Non-pigmented ciliary epithelial cell (primary cell): ENCODE results near the gene VNN1.
"Not testable (repeated sequence)": the region's sequence is repeated elsewhere in the genome, so short reads cannot be mapped to it uniquely, and the experiment has no call there.

ENCODE experiments used
- DNase-seq: peaks from one replicate; pipeline ENCODE4 v3.0.0-alpha.2; 2010; ENCODE audit warnings: low read depth

Gene VNN1

DNA sequence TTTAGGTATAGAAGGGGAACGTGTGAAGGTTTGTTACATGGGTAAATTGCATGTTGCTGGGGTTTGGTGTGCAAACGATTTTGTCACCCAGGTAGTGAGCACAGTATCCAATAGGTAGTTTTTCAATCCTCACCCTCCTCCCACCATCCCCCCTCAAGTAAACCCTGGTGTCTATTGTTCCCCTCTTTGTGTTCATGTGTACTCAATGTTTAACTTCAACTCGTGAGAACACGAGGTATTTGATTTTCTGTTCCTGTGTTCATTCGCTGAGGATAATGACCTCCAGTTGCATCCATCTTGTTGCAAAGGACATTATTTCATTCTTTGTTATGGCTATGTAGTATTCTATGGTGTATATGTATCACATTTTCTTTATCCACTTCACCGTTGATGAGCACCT, 11.6 kb upstream of the VNN1 start:
- DNase-seq: no peak

DNA sequence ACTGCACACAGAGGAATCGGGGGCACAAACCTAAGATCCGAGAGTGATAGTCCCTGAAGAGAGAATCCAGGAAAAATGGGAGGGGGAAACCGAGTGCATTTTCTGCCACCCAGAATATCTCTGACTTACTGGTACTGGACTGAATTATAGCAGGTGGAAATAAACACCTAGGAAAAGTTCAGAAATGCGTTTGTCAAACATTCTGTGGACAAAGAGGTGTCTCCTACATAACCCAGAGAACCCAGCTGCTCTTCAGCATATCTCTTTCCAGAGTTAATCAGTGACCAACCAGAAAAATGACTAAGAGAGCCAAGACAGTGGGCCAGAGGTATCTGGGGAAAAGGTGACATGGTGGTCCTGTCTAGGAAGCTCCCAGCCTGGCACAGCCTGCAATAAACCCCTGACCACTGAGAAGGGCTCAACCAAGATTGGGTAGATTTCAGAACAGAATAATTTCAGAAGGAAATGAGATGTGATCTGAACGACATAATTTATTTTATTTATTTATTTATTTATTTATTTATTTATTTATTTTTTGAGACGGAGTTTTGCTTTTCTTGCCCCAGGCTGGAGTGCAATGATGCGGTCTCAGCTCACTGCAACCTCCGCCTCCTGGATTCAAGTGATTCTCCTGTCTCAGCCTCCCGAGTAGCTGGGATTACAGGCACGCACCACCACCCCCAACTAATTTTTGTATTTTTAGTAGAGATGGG, 6.0 kb upstream of the VNN1 start:
- no peak for DNase-seq

DNA sequence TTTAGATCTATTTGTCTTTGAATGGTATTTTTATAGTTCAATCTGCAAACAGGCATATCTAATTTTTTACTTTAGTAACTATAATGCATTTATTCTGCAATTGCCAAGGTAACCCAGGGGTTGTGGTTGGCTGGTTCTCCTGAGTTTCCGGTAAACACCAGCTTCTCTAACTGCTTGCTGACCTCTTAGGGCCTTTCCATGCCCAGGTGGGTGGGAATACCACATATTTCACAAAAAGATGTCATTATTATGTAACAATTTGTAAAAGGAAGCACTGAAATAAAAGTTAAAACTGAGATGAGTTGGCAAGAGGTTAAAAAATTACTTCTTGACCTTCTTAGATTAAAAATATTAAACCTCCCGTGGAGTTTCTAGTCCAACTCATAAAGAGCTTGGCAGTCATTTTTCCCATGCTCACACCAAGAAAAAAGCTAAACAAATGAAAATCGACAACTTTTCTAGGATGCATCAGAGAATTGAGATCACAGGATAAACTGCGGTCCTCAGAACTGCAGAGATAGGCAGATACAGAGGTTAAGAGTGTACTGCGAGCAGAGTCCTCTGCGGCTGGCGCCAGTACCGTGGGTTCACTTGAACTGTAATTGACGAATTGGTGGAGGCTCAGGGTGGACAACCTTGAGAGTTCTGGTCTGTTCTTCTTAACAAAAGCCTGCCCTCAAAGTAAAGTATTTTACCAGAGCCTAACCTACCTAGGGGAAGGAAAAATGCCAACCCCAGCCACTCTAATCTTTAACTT, 2.2 kb upstream of the VNN1 start:
- DNase-seq: no peak

DNA sequence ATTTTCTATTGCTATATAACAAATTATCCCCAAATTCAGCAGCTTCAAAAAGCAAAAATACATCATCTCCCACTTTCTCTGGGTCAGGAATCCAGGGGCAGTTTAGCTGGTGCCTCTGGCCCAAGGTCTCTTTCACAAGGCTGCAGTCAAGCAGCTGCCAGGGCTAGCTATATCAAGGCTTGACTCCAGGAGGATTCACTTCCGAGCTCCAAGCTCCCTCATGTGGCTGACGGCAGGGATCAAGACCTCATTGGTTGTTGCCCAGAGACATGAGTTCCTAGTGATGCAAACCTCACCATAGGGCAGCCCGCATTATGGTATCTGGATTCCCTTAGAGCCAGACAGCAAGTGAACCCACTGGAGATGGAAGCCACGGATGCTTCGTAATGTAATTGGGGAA, 1.3 kb upstream of the VNN1 start:
- DNase-seq: peak; percentile 41

DNA sequence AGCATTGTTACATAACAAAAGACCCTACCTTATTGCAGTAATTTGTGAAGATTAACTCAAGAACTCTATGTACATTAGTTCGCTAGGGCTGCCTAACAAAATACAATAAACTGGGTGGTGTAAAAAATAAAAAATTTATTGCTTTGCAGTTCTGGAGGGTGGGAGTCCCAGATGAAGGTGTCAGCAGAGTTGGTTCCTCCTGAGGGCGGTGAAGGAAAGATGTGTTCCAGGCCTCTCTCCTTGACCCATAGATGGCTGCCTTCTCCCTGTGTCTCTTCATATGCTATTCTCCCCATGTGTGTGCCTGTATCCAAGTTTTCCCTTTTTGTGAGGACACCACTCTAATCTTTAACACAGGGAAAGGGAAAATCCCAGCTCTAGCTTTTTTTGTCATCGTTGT, 305 bp upstream of the VNN1 start:
- DNase-seq: no peak

DNA sequence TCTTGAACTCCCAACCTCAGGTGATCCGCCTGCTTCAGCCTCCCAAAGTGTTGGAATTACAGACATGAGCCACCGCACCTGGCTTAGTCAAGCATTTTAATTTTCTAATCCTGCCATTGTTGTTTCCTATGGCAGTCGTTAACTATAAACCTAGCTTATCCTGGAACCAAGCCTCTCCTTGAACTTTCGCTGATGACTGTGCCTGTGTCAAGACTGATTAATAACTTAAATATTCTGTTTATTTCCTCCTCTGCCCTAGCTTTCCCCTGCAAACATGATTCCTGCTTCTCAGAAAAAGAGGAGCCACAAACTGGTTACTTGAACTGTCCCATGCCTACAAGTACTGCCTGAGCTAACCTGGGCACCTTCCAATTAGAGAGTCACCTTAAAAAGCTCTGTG, 1.5 kb downstream of the VNN1 start:
- DNase-seq: no peak

DNA sequence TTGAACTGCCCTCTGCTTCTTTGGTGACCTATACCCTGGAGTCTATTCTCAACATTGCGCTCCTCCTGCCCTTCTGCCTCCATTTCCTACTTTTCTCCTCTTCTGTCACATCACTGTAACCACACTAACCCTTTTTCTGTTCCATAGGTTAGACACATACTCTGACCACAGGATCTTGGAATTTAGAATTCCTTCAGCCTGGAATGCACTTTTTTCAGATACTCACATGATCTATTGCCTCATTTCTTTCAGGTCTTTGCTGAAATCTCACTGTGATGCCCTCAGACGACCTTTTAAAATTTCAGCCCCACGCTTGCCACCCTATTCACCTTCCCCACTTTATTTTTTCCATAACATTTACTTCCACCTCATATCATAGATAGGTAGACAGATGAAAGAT, 5.1 kb downstream of the VNN1 start:
- DNase-seq: no peak

DNA sequence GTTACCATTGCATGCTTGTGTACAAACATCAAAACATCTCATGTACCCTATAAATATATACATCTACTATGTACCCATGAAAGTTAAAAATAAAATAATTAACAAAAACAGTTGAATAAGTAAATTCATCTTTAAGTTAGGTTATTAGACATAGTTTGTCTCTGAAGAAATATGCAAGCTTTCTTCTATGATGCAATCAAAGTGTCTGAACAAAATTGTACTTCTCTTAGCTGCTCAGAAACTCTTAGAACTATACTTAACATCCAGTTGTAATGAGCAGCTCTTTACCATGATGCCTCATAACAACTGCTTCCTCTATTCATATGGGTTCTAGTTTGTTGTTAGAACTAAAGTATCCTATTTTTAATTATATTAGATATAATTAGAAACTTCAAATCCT, 5.9 kb downstream of the VNN1 start:
- no peak for DNase-seq

DNA sequence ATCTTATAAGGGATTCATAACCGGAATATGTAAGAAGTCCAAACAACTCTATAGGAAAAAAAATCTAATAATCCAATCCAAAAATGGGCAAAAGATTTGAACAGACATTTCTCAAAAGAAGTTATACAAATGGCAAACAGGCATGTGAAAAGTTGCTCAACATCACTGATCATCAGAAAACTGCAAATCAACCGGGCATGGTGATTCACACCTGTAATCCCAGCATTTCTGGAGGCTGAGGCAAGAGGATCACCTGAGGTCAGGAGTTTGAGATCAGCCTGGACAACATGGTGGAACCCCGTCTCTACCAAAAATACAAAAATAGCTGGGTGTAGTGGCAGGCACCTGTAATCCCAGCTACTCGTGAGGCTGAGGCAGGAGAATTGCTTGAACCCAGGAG, 7.1 kb downstream of the VNN1 start:
- not testable (repeated sequence) for DNase-seq

DNA sequence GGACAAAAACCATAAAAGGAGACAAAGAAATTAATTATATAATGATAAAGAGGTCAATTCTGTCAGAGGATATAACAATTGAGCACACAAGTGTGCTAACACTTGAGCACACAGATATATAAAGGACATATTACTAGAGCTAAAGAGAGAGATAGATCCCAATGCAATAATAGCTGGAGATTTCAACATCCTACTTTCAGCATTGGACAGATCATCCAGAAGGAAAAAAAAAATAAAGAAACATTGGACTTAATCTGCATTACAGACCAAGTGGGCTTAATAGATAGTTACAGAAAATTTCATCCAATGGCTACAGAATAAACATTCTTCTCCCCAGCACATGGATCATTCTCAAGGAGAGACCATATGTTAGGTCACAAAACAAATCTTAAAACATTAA, 9.9 kb downstream of the VNN1 start:
- no peak for DNase-seq

DNA sequence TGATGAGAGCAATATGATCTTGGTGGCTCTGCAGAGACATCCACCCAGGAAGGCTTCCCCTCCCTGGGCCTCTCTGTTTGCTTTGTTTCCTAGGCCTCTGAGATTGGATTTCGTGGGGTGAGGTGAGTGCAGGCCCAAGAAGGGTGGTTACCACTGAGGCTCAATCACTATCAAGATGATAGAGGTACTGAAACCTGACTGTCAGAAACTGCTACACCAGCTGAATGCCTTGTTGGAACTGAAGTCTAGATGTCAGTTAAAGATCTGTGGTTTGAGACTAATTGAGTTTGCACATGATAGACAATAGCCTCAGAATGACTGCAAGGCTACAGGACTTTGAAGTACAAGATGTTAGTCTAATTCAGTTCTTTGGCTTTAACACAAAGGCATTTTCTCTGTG, 15.2 kb downstream of the VNN1 start:
- DNase-seq: no peak

DNA sequence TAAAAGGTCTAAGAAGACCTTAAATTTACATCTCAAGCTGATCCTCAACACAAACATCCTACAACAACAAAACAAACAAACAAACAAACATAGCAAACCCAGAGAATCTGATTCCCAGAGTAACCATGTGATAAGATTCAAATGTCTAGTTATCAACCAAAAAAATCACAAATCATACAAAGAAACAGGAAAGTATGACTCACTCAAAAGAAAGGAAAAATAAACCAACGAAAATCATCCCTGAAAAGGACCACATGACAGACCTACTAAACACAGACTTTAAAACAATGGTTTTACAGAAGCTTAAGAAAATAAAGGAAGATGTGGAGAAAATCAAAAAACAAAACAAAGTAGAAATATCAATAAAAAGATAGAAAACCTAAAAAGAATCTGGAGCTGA, 18.1 kb downstream of the VNN1 start:
- no peak for DNase-seq

DNA sequence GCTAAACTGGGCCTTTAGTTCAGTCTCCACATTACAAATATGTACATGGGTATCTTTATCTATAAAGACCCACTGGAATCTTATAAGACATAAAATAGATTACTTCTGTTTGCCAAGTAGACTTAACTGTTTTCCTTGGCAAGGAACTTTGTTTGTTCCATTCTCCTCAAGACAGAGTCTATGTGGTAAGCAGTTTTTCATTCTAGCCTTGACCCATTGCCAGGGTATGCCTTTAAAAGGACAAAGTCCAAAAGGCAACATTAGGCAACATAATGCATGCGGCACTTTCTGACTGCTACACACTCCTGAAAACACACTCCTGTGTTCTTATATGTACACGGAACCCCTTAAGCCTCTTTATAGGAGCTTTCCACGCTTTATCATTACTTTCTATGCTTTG, 20.4 kb downstream of the VNN1 start:
- no peak for DNase-seq

DNA sequence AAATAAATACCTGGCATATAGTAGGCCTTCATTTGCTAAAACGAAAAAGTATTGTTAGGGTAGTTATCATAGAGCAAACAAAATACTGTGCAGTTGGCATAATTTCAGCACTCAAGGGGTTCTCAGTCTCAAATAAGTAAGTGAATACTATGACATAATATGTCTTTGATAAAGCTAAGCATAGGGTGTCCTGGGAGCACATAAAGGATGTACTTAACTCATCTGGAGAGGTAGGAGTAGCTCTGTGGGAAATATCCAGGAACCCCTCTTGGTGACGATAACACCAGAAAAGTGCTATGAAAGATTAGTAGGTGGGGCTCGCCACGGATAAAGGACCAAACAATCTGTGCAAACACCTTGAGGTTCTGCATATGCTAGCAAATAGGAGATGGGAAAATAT, 23.2 kb downstream of the VNN1 start:
- no peak for DNase-seq

DNA sequence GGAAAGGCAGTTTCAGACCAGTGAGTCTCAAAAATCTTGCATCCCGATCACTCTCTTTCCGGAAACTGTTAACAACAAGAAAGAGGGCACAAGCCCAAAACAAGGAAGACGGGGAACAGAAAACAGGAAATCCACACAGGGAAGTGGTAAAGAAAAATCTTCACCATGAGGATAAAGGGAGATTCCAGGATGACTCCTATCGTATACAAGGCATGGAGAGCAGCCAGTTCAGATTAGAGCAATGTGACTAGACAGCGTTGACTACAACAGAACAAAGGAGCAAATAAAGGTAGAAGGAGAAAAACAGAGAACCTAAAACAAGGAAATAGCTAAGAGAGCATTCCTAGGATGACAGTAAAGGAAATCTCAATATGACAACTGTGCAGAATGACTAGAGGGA, 26.5 kb downstream of the VNN1 start:
- DNase-seq: no peak

DNA sequence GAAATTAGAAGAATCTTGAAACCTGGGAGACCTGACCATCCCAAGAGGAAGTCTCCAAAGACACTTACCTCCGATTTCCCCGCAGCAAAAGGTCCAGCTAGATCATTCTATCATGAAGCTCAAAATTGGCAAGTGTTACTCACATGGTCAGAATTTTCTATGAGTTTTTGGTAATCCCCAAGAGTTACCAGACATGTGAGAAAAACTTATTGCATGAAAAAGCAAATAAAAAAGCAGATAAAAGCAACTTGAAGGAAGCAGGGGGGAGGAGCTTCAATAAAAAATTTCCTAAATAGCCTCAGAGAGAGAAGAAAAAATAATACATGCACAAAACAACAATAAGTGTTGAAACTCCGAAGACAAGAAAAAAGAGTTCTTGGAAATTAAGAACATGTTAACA, 27.3 kb downstream of the VNN1 start:
- DNase-seq: no peak

DNA sequence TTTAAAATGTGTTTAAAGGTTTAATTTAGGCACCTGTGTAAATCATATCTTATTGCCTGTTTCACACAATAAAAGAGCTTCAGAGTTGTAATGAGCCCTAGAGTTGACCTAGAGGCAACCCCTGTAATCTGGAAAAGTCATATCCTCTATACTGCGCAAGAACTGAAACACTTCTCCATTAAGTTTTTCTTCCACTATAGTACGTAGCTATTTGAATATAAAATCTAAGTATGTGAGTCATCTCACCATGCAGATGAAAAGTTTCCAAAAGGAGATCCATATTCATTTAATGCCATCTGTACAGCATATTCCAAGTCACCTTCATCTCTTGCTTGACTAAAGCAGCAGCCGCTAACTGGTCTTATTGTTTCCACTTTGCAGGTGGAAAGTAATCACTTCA, 28.8 kb downstream of the VNN1 start:
- DNase-seq: no peak

DNA sequence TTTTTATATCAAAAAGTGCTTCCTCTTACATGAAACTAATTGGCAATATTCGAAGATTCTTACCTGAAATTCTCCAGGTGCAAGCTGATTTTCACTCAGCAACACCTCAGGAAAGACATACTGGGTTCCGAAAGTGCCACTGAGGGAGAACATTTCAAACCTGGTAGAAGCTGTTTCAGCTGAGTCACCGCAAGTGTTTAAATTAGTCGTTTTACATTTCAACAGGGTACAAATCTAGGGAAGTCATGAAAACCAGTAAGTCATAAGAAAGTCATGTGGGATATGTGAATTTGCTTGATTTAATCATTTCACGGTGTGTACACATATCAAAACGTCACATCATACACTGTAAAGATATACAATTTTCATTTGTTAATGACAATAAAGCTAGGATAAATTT, 29.6 kb downstream of the VNN1 start:
- no peak for DNase-seq

DNA sequence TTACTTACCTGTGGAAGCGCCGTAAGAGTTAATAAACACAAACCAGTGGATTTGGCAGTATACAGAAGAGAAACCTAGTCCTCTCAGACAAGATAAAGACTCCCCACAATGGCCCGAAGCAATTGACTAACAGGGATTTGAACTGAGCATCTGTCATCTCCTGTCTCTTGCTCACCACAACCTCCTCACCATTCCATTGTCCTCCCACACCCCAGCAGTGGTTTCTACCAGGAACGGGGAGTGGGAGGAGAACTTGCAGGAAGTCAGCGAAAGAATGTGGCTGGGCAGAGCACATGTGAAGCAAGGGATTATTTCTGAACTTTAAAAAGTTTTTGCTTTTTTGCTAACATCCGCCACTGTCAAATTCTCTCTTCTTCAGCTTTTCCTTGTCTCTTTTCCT, 30.3 kb downstream of the VNN1 start:
- DNase-seq: peak; percentile 70

DNA sequence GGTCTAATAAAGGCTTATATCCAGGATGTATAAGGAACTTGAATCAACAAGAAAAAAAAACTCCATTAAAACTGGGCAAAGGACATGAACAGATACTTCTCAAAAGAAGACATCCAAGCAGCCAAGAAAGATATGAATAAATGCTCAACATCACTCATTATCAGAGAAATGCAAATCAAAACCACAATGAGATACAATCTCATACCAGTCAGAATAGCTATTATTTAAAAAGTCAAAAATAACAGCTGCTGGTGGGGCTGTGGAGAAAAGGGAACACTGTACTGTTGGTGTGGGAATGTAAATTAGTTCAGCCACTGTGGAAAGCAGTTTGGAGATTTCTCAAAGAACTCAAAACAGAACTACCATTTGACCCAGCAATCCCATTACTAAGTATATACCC, 34.8 kb downstream of the VNN1 start:
- not testable (repeated sequence) for DNase-seq

DNA sequence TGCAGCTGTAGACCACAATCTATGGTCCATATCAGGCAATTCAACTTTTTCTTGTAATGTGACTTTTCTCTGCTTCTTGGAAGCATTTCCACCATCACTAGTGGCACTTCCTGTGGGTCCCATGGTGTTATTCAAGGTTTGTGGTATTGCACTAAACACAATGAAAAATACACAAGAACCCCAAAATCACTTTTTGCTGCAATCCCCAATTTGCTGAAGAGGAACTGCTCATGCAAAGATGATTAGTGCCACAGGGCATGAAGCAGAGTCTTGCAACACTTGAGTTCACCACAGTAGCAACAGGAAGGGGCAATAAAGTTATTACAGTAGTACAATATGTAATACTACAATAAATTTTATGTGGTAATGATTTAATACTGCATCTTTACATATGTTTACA, 38.1 kb downstream of the VNN1 start:
- DNase-seq: no peak

DNA sequence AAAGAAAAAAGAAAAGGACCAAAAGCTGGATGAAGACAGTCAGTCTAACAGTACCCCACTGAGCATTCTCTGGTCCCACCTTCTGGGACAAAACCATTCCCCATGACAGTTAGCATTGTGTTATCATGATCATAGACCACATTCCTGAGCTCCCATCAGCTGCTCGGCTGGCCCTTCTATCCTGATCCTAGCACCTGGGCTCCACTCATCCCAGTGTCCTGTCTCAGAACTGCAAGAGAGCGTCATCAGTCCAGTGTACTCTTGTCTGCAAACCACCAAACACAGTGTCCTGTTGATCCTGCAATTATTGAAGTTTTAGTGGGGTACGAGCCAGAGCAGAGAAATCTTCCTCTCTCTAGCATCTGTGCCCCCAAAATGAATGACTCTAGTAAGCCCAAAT, 38.9 kb downstream of the VNN1 start:
- DNase-seq: no peak

DNA sequence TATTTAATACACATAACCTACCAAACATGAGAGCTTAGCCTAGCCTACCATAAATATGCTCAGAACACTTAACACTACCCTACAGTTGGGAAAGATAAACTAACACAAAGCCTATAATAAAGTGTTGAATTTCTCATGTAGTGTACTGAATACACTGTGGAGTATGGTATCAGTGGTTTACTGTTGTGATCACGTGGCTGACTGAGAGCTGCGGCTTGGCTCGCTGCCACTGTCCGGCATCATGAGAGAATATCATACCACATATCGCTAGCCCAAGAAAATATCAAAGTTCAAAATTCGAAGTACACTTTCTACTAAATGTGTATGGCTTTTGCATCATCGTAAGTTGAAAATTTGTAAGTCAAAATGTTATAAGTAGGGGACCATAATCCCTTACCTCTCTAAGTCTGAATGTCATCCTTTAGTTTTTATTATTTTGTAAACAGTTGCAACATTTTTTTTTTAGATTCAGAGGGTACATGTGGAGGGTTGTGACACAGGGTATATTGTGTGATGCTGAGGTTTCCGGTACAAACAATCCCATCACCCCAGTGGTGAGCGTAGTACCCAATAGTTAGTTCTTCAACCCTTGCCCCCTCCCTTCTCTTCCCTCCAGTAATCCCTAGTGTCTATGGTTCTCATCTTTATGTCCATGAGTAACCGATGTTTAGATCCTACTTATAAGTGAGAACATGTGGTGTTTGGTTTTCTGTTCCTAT, 40.3 kb downstream of the VNN1 start:
- DNase-seq: no peak
